GM21515 (cell line): ENCODE measurements around the gene MPP2.
"Not testable (repeated sequence)": the region's sequence is repeated elsewhere in the genome, so short reads cannot be mapped to it uniquely, and the experiment has no call there.

Source experiments
- ATAC-seq: cut with Tn5 transposase; IDR thresholded peaks from one replicate; pipeline ENCODE4 v1.9.1; 2021; ENCODE audit not compliant: unreplicated experiment

MPP2 gene

DNA sequence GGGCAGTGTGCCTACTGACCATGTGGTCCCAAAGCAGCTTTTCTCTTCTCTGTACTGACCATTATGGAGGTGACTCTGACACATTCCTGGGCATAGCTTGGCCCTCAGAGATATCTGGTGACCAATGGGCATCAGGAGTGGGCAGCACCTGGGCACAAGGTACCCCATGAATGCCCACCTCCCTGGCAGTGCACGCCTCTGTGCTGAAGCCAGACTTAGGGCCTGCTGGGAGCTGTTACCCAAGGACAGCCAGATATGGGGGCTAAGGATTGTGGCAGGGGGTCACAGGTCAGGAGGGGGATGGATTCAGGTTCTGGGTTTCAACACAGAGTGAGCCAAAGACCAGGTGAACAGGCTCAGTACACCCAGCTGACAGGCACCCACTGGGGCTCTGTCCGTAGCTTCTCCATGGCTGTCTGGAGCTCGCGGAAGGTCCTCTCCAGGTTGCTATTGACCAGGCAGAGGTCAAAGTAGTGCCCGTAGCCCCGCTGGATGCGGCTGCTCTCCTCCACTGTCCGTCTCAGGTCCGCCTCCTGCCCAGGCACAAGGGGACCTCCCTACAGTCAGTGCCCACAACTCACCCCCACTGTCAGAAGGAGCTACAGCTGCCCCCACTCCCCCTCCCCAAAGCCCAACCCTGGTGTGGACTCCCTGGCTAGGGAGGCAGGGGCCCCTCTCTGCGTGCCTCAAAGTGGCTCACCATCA is 29.7 kb downstream of the MPP2 start:
- ATAC-seq: no peak

DNA sequence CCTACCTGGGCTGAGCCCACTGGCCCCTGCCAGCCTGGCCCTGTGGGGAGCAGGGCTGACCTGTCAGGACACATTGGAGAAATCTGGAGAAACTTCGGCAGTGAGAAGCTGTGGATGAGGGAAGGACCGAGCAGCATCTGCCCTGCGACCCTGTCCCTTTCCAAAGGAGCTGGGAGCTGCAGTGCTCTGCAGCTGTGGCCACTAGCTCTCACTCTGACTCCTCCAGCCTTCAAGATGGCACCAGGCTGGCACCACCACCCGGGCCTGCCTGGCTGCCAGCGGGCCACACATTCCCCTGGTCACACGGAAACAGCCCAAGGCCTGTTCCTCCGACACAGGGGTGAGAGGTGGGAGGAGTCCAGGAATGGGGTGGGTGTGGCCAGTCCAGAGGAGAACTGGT is 30.3 kb downstream of the MPP2 start:
- no peak for ATAC-seq

DNA sequence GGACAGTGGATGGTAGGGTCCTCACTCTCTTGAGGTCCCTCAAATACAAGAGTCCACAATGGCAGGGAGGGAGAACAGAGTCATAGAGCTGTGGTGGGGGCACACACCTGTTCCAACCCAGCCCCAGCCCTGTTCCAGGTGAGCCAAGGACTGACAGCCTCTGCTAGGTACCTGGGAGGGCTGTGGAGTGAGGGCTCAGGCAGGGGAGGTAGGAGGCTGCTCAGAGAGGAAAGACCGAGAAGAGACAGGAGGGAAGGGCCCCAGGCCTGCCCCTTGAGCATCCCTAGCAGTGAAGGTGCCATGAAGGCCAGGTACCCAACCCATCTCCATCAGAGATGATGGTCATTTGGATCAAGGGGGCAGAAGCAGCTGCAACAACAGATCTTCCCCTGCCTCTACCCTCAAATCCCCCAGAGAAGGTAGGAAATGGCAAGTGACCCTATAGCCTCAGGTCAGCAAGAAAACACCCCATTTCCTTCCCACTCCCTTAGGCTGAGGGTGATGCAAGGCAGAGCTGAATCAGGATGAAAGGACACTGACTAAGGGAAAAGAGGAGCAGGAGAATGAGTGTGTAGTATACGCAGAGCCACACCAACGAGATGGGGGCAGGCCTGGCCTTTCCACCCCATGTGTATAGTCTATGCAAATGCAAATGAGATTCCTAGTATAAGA is 31.7 kb downstream of the MPP2 start:
- ATAC-seq: no peak

DNA sequence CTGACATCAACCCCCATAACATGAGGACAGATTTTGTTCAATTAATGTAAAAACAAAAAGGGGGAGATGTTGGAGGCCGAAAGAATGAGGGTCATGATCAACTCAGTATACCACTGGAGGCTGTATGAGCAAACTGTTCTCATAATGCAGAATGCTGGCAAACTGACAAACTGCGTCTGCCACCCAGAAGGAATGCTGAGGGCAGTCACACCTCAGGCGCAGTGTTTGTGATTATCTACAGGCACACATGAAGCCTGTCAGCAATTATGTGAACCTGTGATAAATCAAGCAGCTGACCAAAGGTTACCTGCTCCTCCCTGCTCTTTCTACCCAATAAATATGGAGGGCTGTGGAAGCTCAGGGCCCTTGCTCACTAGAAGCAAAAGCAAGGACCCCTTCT is 33.0 kb downstream of the MPP2 start:
- no peak for ATAC-seq

DNA sequence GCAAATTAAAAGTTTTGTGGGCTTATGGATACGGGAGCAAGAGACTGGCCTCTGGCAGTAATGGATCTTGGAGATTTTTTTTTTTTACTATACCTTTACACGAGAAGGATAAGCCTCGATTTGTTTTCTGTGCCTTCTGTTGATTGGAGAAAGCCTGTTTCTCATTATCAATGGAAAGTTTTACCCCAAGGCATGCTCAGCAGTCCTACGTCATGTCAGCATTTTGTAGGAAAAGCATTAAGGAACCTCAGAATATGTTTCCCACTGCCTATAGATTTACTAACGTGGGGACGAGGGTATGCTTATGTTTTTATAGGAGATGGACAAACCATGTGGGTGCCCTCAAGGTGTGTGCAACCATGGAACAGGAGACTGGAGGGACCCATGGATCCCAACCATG is 33.5 kb downstream of the MPP2 start:
- ATAC-seq: no peak

DNA sequence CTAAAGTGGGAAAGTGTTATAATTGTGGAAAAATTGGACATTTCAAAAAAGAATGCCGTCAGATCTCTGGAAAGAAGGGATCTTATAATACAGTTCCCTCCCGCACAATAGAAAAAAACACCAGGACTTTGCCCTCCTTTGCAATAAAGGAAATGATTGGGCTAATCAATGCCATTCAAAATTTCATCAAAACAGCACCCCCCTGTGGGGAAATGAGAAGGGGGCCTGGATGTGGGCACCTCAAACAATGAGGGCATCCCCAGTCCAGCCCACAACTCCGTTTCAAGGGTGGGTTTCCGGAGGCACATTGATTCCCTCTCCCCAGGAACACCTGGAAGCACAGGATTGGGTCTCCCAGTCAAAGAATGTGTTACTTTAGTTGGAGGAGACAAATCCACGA is 34.2 kb downstream of the MPP2 start:
- no peak for ATAC-seq

DNA sequence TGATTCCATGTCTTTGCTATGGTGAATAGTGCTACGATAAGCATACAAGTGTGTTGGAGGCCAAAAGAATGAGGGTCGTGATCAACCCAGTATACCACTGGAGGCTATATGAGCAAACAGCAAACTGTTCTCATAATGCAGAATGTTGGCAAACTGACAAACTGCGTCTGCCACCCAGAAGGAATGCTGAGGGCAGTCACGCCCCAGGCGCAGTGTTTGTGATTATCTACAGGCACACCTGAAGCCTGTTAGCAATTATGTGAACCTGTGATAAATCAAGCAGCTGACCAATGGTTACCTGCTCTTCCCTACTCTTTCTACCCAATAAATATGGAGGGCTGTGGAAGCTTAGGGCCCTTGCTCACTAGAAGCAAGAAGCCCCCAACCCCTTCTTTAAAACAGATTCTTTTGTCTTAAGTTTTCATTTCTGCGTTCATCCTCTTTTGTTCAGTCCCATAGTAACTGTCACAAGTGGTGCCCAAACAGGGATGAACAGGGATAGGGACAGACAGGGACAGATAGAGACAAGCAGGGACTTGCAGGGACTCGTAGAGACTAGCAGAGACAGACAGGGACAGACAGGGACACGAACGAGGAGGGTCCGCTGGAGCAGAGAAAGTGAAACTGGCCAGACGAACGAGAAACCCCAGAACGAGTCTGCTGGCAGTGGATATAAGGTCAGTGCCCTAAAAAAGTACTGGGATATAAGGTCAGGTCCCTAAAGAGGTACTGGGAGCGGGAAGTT is 35.2 kb downstream of the MPP2 start:
- ATAC-seq: no peak

DNA sequence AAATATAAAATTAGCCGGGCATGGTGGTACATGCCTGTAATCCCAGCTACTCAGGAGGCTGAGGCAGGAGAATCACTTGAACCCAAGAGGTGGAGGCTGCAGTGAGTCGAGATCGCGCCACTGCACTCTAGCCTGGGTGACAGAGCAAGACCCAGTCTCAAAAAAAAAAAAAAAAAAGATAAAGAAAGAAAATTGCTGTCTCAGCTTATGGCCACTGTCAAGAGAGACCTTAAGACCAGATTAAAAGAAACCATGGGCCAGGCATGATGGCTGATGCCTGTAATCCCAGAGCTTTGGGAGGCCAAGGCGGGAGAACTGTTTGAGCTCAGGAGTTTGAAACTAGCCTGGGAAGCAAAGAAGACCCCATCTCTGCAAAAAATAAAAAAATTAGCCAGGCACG is 38.3 kb downstream of the MPP2 start:
- ATAC-seq: not testable (repeated sequence)

DNA sequence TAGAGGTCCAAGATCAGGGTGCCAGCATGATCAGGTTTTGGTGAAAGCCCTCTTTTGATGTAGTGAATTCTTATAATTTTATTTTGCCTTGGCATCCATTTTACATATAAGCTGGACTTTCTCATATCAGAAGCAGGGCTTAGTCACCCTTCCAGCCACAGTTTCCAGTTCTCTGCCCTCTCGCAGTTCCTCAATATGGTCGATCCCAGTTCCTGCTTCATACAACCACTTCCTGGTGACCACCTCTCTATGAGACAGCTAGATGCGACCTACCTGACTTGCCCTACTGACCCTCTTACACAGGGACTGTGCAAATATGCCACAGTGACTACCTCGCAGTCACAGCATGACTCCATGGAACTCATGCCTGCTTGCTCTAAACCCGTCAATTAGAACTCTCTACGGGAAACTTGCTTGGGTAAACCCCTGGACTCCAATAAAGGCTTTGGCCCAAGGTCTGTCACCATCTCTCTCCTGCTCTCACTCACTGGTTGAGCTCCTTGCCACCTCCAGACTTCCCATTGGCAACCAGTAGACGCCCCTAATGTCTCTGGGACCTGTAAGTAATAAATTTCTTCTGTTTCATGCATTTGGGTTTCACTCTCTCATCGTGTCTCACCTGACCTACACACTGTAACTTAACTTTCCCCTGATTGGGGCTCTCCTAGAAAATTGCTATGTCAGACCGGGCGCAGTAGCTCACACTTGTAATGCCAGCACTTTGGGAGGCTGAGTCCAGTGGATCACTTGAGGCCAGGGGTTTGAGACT is 38.9 kb downstream of the MPP2 start:
- no peak for ATAC-seq

DNA sequence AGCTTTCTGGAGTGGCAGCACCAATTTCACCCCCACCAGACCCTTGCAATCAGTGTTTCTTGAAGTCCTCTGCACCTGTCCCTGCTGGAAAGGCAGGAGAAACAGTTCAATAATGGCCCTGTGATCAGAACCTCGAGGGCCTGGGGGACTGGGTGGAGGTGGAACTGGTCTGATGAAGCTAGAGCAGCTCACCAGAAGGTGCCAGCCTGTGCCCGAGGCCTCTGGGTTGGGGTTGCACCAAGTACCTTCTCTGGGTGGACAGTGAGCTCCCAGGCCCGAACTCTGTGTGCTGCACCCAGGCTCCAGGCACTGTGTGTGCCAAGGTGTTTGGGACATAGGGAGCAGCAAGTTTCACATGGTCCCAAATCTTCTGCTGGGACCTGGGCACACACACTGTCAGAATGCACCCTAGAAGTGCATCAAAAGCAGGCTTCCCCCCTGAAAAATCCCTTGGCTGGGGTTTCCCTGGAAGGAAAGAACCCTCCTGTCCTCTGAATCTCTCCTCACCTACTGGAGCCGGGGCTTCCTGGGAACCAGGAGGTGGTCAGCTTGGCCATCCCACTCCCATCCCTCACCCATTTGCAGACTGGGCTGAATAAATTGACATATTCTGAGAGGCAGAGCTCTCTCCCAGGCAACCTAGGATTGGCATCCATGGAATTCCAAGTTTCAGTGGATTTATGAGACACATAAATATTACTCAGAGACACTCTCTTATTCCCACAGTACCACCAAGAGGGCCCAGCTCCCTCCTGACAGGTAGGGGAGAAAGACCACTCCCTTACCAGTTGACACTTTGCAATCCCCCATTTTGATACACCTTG is 43.0 kb downstream of the MPP2 start:
- no peak for ATAC-seq

DNA sequence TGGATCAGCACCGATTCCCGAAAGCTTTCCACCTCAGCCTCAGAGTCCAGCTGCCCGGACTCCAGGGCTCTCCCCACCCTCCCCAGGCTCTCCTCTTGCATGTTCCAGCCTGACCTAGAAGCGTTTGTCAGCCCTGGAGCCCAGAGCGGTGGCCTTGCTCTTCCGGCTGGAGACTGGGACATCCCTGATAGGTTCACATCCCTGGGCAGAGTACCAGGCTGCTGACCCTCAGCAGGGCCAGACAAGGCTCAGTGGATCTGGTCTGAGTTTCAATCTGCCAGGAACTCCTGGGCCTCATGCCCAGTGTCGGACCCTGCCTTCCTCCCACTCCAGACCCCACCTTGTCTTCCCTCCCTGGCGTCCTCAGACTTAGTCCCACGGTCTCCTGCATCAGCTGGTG is 45.4 kb downstream of the MPP2 start:
- ATAC-seq: no peak

DNA sequence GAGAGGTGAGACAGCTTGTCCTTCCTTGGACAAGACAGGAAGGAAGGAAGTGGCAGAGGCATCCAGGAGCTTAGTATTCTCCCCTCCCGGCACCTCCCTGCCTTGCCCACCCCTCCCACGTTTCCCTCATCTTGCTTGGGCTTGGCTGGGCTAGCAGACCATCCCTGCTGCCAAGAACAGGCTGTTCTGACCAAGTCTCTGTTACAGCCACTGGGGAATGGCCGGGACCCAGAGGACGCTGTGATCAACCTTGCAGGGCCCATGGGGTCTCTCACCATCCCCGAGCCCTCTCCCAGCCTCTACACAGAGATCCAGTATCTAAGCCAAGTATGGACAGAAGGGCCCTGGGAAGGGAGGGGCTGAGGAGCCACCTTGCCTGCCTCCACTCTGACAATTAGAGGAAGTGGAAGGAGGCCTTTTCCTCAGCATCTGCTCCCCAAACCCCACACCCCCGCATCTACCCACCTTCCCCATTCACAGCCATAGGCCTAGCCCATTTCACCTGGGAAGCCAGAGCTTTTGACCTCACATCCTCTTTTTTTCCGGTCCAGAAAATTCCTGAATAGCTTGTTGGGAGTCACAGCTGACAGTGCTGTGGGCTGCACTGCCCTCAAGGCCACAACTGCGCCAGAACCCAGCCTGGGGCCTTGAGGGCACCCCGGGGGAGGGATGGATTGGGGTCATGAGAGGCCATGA is 46.3 kb downstream of the MPP2 start:
- ATAC-seq: no peak

DNA sequence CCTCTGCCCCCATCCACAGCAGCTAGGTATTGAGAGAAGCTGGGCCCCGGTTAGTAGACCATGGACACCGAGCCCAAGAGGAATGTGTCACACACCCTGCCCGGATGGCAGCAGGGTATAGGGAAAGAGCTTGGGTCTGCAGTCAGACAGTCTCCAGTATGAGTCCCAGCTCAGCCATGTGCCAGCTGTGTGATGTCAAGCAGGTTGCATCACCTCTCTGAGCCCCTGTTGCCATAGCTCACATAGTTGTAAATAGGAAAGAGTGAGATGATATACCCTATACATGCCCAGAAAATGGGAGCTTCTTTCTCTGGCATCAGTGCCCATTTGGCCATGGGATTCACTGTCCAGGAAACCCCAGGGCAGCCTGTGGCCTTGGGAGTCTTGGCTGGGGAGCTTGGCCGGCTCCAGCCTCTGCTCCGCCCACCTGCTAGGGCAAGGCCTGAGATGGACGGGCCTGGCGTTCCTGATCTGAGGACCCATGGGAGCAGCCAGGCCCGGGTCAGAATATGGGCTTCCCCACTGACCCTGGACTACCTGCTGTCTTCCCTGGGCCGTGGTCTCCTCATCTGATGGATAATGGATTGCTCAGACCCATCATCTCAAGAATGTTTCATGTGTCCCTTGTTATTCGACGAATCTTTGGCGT is 47.1 kb downstream of the MPP2 start:
- no peak for ATAC-seq

DNA sequence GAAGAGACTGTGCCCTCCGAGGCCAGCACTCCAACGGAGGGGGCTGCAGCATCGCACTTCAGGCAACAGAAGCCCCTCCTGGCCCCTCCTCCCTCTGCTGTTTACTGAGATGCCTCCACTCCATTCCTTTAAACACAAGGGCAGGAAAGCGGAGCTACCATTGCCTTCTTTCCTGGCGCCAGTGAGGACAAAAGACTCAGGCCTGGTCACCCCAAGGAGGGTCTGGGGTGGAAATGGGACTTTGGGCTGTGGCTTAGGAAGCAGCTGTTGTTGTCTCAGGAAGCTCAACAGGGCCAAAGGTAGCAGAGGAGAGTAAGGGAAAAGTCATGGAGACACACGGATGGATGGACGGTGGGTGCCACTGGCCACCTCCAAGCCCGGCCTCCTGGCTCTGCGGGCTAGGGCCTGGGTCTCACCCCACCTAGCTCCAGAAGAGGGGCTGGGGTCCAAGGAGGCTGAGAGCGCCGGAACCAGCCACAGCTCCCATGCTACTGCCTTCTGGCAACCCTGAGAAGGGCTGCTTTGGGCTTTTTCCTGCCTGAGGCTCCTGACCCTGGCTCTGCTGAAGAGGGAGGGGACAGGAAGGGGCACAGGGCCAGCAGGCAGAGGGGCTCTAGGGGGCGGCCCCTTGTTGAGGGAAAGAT is 49.3 kb downstream of the MPP2 start:
- no peak for ATAC-seq

DNA sequence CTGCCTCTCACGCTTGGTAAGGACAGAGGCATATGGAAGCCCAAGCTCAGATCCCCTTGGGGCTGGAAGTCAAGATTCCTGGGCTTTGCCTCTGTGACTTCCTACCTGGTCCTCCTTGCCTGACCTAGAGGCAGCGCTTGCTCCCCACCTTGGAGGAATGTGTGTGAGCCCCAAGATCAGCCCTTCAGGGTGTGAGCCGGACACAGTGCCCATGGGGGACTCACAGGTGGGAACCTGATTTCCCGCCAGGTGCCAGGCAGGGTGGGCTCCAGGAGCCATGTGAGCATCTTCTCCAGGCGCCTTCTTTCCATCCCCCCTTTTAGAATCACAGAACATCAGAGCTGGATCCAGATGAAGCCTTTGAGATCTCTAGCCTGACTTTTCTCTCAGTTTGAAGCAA is 50.2 kb downstream of the MPP2 start:
- ATAC-seq: no peak

DNA sequence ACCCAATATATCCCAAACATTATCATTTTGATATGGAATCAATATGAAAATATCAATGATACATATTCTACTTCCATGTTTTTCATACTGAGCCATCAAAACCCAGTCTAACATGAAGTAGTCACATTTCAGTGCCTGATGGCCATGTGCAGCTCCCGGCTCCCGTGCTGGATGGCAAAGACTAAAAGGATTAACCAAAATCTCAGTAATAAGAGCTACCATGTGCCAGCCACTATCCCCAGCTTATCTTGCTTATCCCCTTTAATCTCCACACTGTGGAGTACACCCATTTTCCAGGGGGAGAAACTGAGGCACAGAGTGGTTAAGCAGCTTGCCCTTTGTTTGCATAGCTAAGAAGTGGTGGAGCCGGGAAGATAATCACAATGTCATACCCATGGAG is 51.2 kb downstream of the MPP2 start:
- no peak for ATAC-seq

DNA sequence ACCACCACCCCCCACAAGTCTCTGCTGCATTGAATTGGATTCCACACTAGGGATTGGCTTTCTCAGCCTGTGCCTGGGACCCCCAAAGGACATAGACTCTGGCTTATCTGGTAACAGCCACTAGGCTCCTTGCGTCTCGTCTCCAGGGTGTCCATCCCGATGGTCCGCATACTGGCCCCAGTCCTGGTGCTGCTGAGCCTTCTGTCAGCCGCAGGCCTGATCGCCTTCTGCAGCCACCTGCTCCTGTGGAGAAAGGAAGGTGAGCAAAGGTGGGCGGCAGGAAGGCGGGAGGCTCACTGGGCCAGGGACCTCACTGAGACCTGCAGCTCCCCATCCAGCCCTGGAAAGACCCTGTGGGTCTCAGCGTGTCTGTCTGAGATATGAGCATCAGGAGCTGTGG is 52.3 kb downstream of the MPP2 start:
- no peak for ATAC-seq

DNA sequence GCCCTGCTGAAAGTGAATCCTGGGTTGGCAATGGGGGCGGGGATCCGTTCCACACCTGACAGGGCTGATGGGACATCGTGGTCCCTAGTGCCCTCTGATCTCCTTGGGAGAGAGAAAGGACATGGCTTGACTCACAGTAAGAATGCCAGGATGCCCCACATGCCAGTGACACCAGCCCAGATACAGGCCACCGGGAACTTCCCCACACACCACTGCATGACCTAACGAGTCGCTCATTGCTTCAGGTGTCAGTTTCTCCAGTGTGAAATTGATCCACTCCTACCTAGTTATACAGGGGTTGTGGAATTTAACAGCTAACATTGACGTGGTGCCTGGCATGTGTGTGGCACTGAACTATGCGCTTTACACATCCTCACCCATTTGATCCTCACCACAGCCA is 52.8 kb downstream of the MPP2 start:
- ATAC-seq: no peak

DNA sequence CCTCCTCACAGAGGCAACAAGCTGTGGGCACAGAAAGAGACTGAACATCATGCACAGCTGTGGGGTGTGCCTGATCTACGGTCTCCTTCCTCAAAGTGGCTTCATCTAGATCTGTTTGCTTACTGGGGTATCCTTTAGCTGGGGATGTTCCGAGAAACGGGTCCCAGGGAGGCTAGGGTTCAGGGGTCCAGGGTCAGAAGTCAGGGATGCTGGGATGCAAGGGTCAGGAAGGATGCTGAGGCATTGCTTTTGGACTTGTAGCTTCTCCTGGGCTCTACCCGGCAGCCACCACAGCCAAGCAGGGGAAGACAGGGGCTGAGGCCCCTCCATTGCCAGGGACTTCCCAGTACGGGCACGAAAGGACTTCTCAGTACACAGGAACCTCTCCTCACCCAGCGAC is 53.8 kb downstream of the MPP2 start:
- no peak for ATAC-seq
